C4-2B (cell line): Measurements from ENCODE around the gene COG8.

ENCODE experiments used
- CTCF ChIP-seq: fragments of 450-650 bp; conservative IDR thresholded peaks from 2 replicates; pipeline ENCODE4 v1.5.1; 2017; ENCODE audit warnings: mild to moderate bottlenecking
- ZFX ChIP-seq: fragments of 450-650 bp; IDR thresholded peaks from 2 replicates; pipeline ENCODE4 v1.6.1; 2017

DNA sequence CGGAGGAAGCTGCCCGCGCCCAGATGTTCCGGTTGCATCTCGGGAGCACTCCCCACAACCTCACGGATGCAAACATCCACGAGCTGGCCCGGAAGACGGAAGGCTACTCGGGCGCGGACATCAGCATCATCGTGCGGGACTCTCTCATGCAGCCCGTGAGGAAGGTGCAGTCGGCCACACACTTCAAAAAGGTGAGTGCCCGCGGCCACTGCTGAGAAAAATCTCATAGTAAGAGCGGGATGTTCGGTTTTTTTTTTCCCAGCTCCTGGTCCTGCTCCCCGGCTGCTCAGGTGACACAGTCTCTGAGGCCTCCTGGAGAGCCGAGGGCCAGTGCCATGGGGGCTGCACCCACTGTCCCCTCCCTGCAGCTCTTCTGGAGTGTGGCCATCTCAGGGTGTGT, 18.3 kb downstream of the COG8 start:
- no peak for TF ChIP-seq CTCF
- no peak for TF ChIP-seq ZFX
